Measurements from ENCODE around the gene HMCN1. TPM values are rescaled to one million over a fixed set of nuclear protein-coding genes. Genes with fewer than 3 reads are reported as not detected.

HMCN1 gene
- total and polyA plus RNA-seq, 4 donors = 1.5 to 6.8 (median 3.5) TPM

- Histone ChIP-seq H3K4me3 (ENCODE audit: low read depth in 1 of 3, low read length in 3 of 3) (no peak overlapping the region), H3K9ac (ENCODE audit: low read depth in 1 of 2, low read length in 2 of 2) (no peak overlapping the region), H3K4me1 (ENCODE audit: control insufficient read depth in 4 of 4, insufficient read depth in 4 of 4, low read length in 3 of 4) (no peaks in the 10 kb centered on the region), H3K27ac (ENCODE audit: low read depth in 1 of 2, low read length in 2 of 2) (no peak overlapping the region), H3K9me3 (ENCODE audit: control insufficient read depth in 4 of 4, low read length in 3 of 4) (no peaks in the 10 kb centered on the region), H3K27me3 (ENCODE audit: control insufficient read depth in 4 of 4, insufficient read depth in 4 of 4, low read length in 3 of 4) (no peaks in the 10 kb centered on the region), H3K36me3 (ENCODE audit: control insufficient read depth in 4 of 4, insufficient read depth in 3 of 4, low read depth in 1 of 4, low read length in 3 of 4) (no peaks in the 10 kb centered on the region)
- TF ChIP-seq ATF3 (IDR thresholded peaks at IDR 0.05) (no peak), GABPA (IDR thresholded peaks at IDR 0.05 in 1 of 2, conservative IDR thresholded peaks at IDR 0.05 in 1 of 2) (no peak), TAF1 (conservative IDR thresholded peaks at IDR 0.05) (no peak), FOXA2 (IDR thresholded peaks at IDR 0.05) (no peak), FOXA1 (IDR thresholded peaks at IDR 0.05) (no peak), EGR1 (IDR thresholded peaks at IDR 0.05; ENCODE audit: low read depth in 2 of 2) (no peak), ZBTB33 (IDR thresholded peaks at IDR 0.05) (no peak), JUND (IDR thresholded peaks at IDR 0.05) (no peak), HNF4A (conservative IDR thresholded peaks at IDR 0.05) (no peak), RXRA (IDR thresholded peaks at IDR 0.05) (no peak), CTCF (IDR thresholded peaks at IDR 0.05; ENCODE audit: low read depth, low read length, missing input control) (no peak), RAD21 (IDR thresholded peaks at IDR 0.05) (no peak), REST (IDR thresholded peaks at IDR 0.05) (no peak), MAX (IDR thresholded peaks at IDR 0.05) (no peak), YY1 (IDR thresholded peaks at IDR 0.05) (no peak), SP1 (IDR thresholded peaks at IDR 0.05) (no peak), HNF4G (IDR thresholded peaks at IDR 0.05) (no peak)
- DNase-seq (ENCODE audit: low spot score) = no peak
- WGBS = 60% methylated on average over 2 of the region's 2 CpGs
These were observed 479.0 kb downstream of the HMCN1 start for GRCh38 chr1:186213225-186213607.

- no peak for TF ChIP-seq MAX (IDR thresholded peaks at IDR 0.05)
- no peak for TF ChIP-seq HNF4A (conservative IDR thresholded peaks at IDR 0.05)
- no peak for TF ChIP-seq ATF3 (IDR thresholded peaks at IDR 0.05)
- TF ChIP-seq GABPA (IDR thresholded peaks at IDR 0.05 in 1 of 2, conservative IDR thresholded peaks at IDR 0.05 in 1 of 2) = no peak
- TF ChIP-seq EGR1 (IDR thresholded peaks at IDR 0.05; ENCODE audit: low read depth in 2 of 2) = no peak
- no peak for TF ChIP-seq SP1 (IDR thresholded peaks at IDR 0.05)
- TF ChIP-seq NR2F2 (IDR thresholded peaks at IDR 0.05) = no peak
- TF ChIP-seq CTCF (IDR thresholded peaks at IDR 0.05; ENCODE audit: low read depth, low read length, missing input control) = no peak
- no peak for TF ChIP-seq FOXA2 (IDR thresholded peaks at IDR 0.05)
- Histone ChIP-seq H3K4me3 (ENCODE audit: low read depth in 1 of 3, low read length in 3 of 3) (no peak overlapping the region), H3K9ac (ENCODE audit: low read depth in 1 of 2, low read length in 2 of 2) (no peak overlapping the region), H3K4me1 (ENCODE audit: control insufficient read depth in 4 of 4, insufficient read depth in 4 of 4, low read length in 3 of 4) (no peaks in the 10 kb centered on the region), H3K27me3 (ENCODE audit: control insufficient read depth in 4 of 4, insufficient read depth in 4 of 4, low read length in 3 of 4) (no peaks in the 10 kb centered on the region), H3K9me3 (ENCODE audit: control insufficient read depth in 4 of 4, low read length in 3 of 4) (no peaks in the 10 kb centered on the region), H3K27ac (ENCODE audit: low read depth in 1 of 2, low read length in 2 of 2) (no peak overlapping the region), H3K36me3 (ENCODE audit: control insufficient read depth in 4 of 4, insufficient read depth in 3 of 4, low read depth in 1 of 4, low read length in 3 of 4) (no peaks in the 10 kb centered on the region)
- 72% methylated on average over 1 of the region's 1 CpG for WGBS
- DNase-seq (ENCODE audit: low spot score) = no peak
These were observed 480.6 kb downstream of the HMCN1 start for GRCh38 chr1:186214791-186215190.

Measured in liver (tissue), 9 donors.